ENCODE results near the gene TENT4B. TPM values are rescaled to one million over a fixed set of nuclear protein-coding genes. Genes with fewer than 3 reads are reported as not detected.
"Not testable (repeated sequence)": the region's sequence is repeated elsewhere in the genome, so short reads cannot be mapped to it uniquely, and the experiment has no call there.

The TENT4B gene
- total RNA-seq, 1 donor from 2014 or later: 16.6 TPM

DNA sequence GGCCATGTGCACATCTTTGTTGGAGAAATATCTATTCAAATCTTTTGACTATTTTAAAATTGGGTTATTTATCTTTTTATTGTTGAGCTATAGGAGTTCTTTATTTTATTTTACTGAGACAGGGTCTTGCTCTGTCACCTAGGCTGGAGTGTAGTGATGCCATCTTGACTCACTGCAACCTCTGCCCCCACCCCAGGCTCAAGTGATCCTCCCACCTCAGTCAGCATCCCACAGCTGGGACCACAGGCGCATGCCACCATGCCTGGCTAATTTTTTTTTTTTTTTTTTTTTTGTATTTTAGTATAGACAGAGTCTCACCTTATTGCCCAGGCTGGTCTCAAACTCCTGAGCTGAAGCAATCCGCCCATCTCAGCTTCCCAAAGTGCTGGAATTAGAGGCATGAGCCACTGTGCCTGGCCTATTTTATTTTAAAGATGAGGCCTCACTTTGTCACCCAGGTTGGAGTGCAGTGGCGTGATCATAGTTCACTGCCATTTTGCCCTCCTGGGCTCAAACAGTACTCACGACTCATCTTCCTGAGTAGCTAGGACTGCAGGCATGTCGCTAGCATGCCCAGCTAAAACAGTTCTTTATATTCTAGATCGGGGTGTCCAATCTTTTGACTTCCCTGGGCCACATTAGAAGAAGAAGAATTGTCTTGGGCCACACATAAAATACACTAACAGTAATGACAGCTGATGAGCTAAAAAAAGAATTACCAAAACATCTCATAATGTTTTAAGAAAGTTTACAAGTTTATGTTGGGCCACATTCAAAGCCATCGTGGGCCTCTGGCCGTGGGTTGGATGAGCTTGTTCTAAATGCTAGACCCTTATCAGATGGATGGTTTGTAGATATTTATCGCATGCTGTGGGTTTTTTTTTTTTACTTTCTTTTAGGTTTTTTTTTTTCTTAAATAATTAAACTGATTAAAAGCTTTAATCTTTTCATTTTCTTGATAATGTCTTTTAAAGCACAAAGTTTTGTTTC is 13.7 kb downstream of the TENT4B start:
- Mint-ChIP-seq H3K4me3 (peak overlapping the region; percentile 33), H3K27me3 (no peaks in the 10 kb centered on the region), H3K9me3 (no peaks in the 10 kb centered on the region), H3K4me1 (peaks cover 35% of the 10 kb centered on the region), H3K36me3 (ENCODE audit: low read depth) (peaks cover 8% of the 10 kb centered on the region), H3K27ac (peak overlapping the region; percentile 12)
- DNase-seq: peak; percentile 57
- intact Hi-C loops (cut with micrococcal nuclease): no loop called here

DNA sequence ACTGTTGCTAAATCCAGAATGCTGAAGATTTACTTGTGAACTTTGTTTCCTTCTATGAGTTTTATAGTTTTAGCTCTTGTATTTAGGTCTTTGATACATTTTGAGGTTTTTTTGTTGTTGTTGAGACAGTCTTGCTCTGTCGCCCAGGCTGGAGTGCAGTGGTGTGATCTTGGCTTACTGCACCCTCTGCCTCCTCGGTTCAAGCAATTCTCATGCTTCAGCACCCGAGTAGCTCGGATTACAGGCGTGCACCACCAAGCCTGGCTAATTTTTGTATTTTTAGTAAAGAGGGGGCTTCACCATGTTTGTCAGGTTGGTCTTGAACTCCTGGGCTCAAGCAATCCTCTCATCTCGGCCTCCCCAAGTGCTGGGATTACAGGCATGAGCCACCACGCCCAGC is 14.4 kb downstream of the TENT4B start:
- intact Hi-C loops (cut with micrococcal nuclease): no loop called here
- H3K4me3 Mint-ChIP-seq: peak overlapping the region; percentile 74
- peak; percentile 56 for DNase-seq
- peaks cover 8% of the 10 kb centered on the region for H3K36me3 Mint-ChIP-seq (ENCODE audit: low read depth)
- H3K4me1 Mint-ChIP-seq: peaks cover 36% of the 10 kb centered on the region
- peak overlapping the region; percentile 80 for H3K27ac Mint-ChIP-seq
- H3K27me3 Mint-ChIP-seq: no peaks in the 10 kb centered on the region
- no peaks in the 10 kb centered on the region for H3K9me3 Mint-ChIP-seq

DNA sequence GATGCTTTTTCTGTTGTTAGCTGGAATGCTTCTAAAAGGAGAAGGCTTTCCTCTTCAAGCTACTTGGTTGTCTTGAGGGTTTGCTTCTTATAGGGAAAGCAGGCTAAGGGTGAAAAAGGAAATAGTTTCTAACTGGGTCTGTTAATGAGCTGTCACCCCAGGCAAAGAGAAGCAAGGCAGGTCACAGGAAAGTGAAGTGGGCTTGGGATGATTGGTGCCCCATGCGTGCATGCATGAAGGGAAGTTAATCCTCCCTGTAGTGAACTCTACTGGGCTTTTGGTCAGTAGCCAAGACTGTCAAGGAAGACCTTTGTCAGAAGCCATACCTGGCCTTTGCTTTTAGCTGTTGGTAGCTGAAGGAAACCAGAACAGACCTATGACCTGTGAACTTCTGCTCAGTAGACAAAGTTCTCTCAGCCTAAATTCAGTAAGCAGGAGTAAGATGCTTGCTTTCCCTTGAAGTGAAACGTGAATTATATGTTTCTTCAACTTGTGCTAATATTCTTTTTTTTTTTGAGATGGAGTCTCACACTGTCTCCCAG is 16.5 kb downstream of the TENT4B start:
- no peak overlapping the region for H3K4me3 Mint-ChIP-seq
- no peaks in the 10 kb centered on the region for H3K9me3 Mint-ChIP-seq
- no peak overlapping the region for H3K27ac Mint-ChIP-seq
- peaks cover 8% of the 10 kb centered on the region for H3K36me3 Mint-ChIP-seq (ENCODE audit: low read depth)
- no peak for DNase-seq
- H3K27me3 Mint-ChIP-seq: no peaks in the 10 kb centered on the region
- peaks cover 40% of the 10 kb centered on the region for H3K4me1 Mint-ChIP-seq
- intact Hi-C loops (cut with micrococcal nuclease): no loop called here

DNA sequence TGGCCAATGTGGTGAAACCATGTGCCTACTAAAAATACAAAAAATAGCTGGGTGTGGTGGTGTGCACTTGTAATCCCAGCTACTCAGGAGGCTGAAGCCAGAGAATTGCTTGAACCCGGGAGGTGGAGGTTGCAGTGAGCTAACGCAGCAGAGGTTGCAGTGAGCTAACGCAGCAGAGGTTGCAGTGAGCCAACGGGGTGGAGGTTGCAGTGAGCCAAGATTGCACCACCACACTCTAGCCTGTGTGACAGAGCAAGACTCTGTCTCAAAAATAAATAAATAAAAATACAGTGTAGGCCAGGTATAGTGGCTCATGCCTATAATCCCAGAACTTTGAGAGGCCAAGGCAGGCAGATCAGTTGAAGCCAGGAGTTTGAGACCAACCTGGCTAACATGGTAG is 18.7 kb downstream of the TENT4B start:
- H3K4me3 Mint-ChIP-seq, H3K27me3 Mint-ChIP-seq, H3K9me3 Mint-ChIP-seq, DNase-seq, H3K27ac Mint-ChIP-seq: not testable (repeated sequence)
- intact Hi-C loops (cut with micrococcal nuclease): loop anchor here (1.0 kb wide), 1 partner anchor 16 kb away; no protein-coding TSS in a partner anchor
- H3K36me3 Mint-ChIP-seq (ENCODE audit: low read depth): peaks cover 16% of the 10 kb centered on the region
- peaks cover 33% of the 10 kb centered on the region for H3K4me1 Mint-ChIP-seq

DNA sequence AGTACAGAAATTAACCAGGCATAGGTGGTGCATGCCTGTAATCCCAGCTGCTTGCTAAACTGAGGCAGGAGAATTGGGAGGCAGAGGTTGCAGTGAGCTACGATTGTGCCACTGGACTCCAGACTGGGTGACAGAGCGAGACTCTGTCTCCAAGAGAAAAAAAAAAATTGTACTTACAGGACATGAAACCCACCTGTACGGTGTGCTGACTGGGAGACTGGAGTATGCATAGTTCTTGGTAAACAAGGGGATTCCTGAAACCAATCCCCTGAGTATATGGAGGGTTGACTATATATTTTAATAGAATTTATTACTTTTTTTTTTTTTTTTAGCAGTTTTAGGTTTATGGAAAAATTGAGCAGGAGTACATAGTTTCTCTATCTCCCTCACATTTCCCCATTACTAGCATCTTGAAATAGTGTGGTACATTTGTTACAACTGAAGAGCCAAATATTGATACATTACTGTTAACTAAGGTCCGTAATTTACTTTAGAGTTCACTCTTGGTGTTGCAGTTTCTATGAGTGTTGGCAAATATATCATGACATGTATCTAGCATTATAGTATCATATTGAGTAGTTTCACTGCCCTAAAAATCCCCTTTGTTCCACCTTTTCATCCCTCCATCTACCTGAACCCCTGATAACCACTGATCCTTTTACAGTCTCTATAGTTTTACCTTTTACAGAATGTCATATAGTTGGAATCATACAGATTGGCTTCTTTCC is 19.3 kb downstream of the TENT4B start:
- no peaks in the 10 kb centered on the region for H3K27me3 Mint-ChIP-seq
- H3K27ac Mint-ChIP-seq: no peak overlapping the region
- H3K4me1 Mint-ChIP-seq: peaks cover 32% of the 10 kb centered on the region
- intact Hi-C loops (cut with micrococcal nuclease): loop anchor here (1.0 kb wide), 1 partner anchor 17 kb away; no protein-coding TSS in a partner anchor
- DNase-seq: no peak
- no peaks in the 10 kb centered on the region for H3K9me3 Mint-ChIP-seq
- peaks cover 16% of the 10 kb centered on the region for H3K36me3 Mint-ChIP-seq (ENCODE audit: low read depth)
- no peak overlapping the region for H3K4me3 Mint-ChIP-seq

DNA sequence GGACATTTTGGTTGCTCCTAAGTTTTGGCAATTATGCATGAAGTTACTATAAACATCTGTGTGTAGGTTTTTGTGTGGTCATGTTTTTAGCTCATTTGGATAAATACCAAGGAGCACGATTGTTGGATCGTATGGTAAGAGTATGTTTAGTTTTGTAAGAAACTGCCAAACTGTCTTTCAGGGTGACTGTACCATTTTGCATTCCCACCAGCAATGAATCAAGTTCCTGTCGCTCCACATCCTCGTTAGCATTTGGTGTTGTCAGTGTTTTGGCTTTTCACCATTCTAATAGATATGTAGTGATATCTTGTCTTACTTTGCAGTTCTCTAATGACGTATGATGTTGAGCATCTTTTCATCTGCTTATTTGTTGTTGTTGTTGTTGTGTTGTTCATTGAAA is 20.2 kb downstream of the TENT4B start:
- H3K27ac Mint-ChIP-seq: no peak overlapping the region
- no peak for DNase-seq
- H3K27me3 Mint-ChIP-seq: no peaks in the 10 kb centered on the region
- intact Hi-C loops (cut with micrococcal nuclease): no loop called here
- H3K4me3 Mint-ChIP-seq: no peak overlapping the region
- peaks cover 35% of the 10 kb centered on the region for H3K4me1 Mint-ChIP-seq
- peaks cover 13% of the 10 kb centered on the region for H3K36me3 Mint-ChIP-seq (ENCODE audit: low read depth)
- no peaks in the 10 kb centered on the region for H3K9me3 Mint-ChIP-seq

DNA sequence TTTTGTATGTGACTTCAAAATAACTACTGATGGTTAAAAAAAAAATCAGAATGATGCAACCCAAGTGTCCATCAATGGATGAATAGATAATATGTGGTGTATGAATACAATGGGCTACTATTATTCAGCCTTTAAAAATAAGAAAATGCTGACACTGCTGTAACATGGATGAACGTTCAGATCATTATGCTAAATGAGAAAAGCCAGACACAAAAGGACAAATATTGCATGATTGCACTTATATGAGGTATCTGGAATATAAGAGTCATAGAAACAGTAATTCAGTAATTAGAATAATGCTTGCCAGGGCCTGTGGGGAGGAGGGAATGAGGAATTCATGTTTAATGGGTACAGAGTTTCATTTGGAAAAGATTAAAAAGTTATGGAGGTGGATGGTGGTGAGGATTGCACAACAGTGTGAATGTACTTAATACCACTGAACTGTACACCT is 25.4 kb downstream of the TENT4B start:
- H3K27ac Mint-ChIP-seq: no peak overlapping the region
- no peaks in the 10 kb centered on the region for H3K9me3 Mint-ChIP-seq
- DNase-seq: no peak
- no peak overlapping the region for H3K4me3 Mint-ChIP-seq
- H3K4me1 Mint-ChIP-seq: peaks cover 23% of the 10 kb centered on the region
- H3K36me3 Mint-ChIP-seq (ENCODE audit: low read depth): peaks cover 13% of the 10 kb centered on the region
- intact Hi-C loops (cut with micrococcal nuclease): no loop called here
- H3K27me3 Mint-ChIP-seq: no peaks in the 10 kb centered on the region

DNA sequence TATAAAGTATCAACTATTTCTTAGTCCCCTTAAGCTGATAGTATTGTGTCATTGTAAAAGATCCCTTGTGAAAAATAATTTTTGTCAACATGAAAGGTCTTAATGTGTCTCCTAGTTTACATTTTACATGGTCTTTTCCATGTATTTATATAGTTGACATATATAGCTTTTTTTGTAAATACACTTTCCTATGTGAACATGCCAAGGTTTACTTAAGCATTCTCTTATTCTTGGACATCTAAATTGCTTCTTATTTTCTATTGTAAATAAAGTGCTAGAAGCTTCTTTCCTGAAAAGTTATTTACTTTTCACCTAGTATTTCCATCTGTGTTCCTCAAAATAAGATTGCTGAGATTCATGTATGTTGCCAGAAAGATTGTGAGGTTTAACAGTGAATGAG is 29.3 kb downstream of the TENT4B start:
- intact Hi-C loops (cut with micrococcal nuclease): no loop called here
- Mint-ChIP-seq H3K27ac (no peak overlapping the region), H3K27me3 (no peaks in the 10 kb centered on the region), H3K4me3 (no peak overlapping the region), H3K9me3 (no peaks in the 10 kb centered on the region), H3K4me1 (peaks cover 25% of the 10 kb centered on the region), H3K36me3 (ENCODE audit: low read depth) (peaks cover 5% of the 10 kb centered on the region)
- DNase-seq: no peak

DNA sequence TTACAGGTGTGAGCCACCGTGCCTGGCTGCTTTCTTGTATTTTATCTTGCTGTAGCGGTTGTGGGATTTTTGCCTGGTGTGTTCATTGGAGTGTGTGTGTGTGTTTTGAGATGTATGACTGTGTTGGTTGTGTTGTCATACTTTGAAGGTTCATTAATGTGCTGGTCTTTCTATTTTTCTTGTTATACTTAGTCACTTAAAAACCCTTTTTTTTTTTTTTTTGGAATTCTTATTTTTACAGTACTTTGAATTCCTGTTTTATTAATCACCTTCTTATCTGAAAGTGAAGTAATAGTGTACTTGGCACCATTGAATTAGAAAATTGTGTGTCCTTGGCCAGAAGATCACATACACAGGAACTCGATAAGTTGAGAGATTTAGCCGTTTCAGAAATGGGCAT is 30.2 kb downstream of the TENT4B start:
- Mint-ChIP-seq H3K9me3 (no peaks in the 10 kb centered on the region), H3K36me3 (ENCODE audit: low read depth) (peaks cover 5% of the 10 kb centered on the region), H3K4me3 (no peak overlapping the region), H3K27me3 (no peaks in the 10 kb centered on the region), H3K27ac (no peak overlapping the region), H3K4me1 (peaks cover 20% of the 10 kb centered on the region)
- intact Hi-C loops (cut with micrococcal nuclease): no loop called here
- DNase-seq: no peak

DNA sequence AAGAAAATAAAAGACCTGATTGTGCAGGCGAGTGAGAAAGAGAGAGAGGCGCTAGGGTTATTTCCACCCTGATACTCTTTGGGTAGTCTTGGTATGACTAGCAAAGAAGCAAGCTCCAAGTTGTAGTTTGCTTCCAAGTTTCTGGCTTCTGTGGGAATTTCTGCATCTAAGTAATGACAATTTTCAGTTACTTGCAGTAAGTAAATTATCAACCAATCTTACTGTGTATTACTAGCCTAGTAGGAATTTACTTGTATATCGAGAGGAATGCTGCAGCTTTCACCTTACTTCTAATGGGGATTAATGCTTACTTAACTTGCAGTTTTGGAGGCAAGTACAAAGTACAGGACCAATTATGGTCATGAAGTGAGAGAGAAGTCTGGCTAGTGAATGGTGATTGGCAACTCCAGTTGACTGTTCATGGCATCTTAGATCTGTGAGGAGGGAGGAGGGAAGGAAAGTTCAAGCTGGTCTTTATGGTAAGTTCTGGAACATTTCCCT is 31.9 kb downstream of the TENT4B start:
- Mint-ChIP-seq H3K4me1 (peaks cover 18% of the 10 kb centered on the region), H3K27ac (no peak overlapping the region)

DNA sequence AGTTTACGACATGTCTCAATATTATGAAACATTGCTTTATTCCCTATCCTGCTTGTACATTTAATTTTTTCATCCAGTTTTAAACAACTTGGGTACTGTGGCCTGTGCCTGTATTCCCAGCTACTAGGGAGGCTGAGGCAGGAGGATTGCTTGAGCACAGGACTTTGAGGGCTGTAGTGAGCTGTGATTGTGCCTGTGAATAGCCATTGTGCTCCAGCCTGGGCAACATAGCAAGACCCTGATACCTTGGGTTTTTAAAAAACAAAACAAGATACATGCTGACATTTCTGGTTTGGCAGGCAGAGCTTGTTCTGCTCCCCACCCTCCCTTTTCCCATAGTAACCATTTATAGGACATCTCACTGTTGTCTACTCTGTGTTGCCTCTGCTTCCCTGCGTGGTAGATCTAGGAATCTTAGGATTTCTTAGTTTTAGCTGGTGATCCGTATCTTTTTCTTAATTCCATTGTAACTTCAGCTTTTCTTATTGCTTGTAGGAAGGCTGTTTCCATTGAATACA is 35.6 kb downstream of the TENT4B start:
- Mint-ChIP-seq H3K9me3 (no peaks in the 10 kb centered on the region), H3K27ac (no peak overlapping the region), H3K4me3 (no peak overlapping the region), H3K4me1 (peaks cover 20% of the 10 kb centered on the region), H3K27me3 (no peaks in the 10 kb centered on the region), H3K36me3 (ENCODE audit: low read depth) (peaks cover 7% of the 10 kb centered on the region)
- no peak for DNase-seq
- intact Hi-C loops (cut with micrococcal nuclease): no loop called here

More for the DNA sequence above, 31.9 kb downstream of the TENT4B start:
- Mint-ChIP-seq H3K4me3 (no peak overlapping the region), H3K9me3 (no peaks in the 10 kb centered on the region), H3K27me3 (no peaks in the 10 kb centered on the region), H3K36me3 (ENCODE audit: low read depth) (peaks cover 2% of the 10 kb centered on the region)
- intact Hi-C loops (cut with micrococcal nuclease): no loop called here
- DNase-seq: no peak

DNA sequence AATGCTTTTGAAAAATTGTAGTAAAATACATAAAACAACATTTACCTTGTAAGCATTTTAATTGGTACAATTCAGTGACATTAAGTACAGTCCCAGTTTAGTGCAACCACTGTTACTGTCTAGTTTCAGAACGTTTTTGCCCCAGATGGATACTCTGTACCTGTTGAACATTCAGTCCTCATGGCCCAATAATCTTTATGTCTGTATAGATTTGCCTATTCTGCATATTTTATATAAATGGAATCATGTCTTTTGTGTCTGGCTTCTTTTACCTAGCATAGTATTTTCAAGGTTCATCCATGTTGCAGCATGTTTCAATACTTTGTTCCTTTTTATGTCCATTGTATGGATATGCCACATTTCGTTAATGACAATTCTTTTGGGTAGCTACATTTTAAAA is 37.2 kb downstream of the TENT4B start:
- intact Hi-C loops (cut with micrococcal nuclease): no loop called here
- peaks cover 17% of the 10 kb centered on the region for H3K4me1 Mint-ChIP-seq

DNA sequence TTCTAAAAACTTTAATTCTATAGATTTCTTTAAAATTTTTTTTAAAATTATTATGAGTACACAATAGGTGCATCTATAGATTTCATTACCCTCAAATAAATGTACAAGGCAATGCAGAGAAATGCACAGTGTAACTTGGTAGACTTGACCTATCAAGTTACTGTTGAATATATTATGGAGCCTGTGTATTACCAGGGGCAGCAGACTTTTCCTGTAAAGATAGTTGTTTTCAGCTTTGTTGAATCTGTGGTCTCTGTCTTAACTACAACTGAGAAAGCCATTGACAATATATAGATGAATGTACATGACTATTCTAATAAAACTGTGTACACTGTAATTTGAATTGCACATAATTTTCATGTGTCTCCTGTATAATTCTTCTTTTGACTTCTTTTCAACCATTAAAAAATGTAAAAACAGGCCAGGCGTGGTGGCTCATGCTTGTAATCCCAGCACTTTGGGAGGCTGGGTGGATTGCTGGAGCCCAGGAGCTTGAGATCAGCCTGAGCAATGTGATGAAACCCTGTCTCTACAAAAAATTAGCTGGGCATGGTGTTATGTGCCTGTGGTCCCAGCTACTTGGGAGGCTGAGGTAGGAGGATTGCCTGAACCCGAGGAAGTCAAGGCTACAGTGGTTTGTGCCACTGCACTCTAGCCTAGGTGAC is 39.4 kb downstream of the TENT4B start:
- Mint-ChIP-seq H3K27ac (no peak overlapping the region), H3K9me3 (no peaks in the 10 kb centered on the region), H3K36me3 (ENCODE audit: low read depth) (peaks cover 5% of the 10 kb centered on the region), H3K4me1 (peaks cover 34% of the 10 kb centered on the region), H3K4me3 (no peak overlapping the region), H3K27me3 (no peaks in the 10 kb centered on the region)
- intact Hi-C loops (cut with micrococcal nuclease): no loop called here
- no peak for DNase-seq

More for the DNA sequence above, 37.2 kb downstream of the TENT4B start:
- no peak overlapping the region for H3K4me3 Mint-ChIP-seq
- no peaks in the 10 kb centered on the region for H3K9me3 Mint-ChIP-seq
- no peak overlapping the region for H3K27ac Mint-ChIP-seq
- no peak for DNase-seq
- H3K27me3 Mint-ChIP-seq: no peaks in the 10 kb centered on the region
- peaks cover 7% of the 10 kb centered on the region for H3K36me3 Mint-ChIP-seq (ENCODE audit: low read depth)
